Keratinocyte (primary cell): ENCODE data around the gene MYO1D. TPM values are rescaled to one million over a fixed set of nuclear protein-coding genes. Genes with fewer than 3 reads are reported as not detected.

Experiments used
- DNase-seq: peaks from one replicate; pipeline ENCODE4 v3.0.0-alpha.2; 2011; ENCODE audit warnings: low read depth, missing footprints, low spot score
- FAIRE-seq: peaks from 2 replicates; lab custom pipeline; 2011; peaks lifted over from hg19 to GRCh38; lab: Jason Lieb, UNC
- H2AFZ ChIP-seq: 2 replicates; pipeline ENCODE4 v1.6.0; 2012; ENCODE audit warnings: low read length, control low read depth, inconsistent platforms; ENCODE audit not compliant: control insufficient read depth
- H3K27ac ChIP-seq: 2 replicates; pipeline ENCODE4 v1.5.1; 2011; ENCODE audit warnings: low read length; ENCODE audit not compliant: control insufficient read depth, insufficient read depth
- H3K27me3 ChIP-seq: 3 replicates; pipeline ENCODE4 v1.6.0; 2011; ENCODE audit warnings: low read length; ENCODE audit not compliant: control insufficient read depth, insufficient read depth; ENCODE audit errors: extremely low read depth
- H3K36me3 ChIP-seq, 2 experiments: 2 replicates in 1 of 2; 3 replicates in 1 of 2; pipeline ENCODE4 v1.5.1; 2011; ENCODE audit warnings: low read length in 2 of 2, mild to moderate bottlenecking in 1 of 2; ENCODE audit not compliant: control insufficient read depth in 2 of 2, insufficient read depth in 2 of 2; ENCODE audit errors: extremely low read depth in 1 of 2
- H3K4me1 ChIP-seq: 3 replicates; pipeline ENCODE4 v1.5.1; 2011; ENCODE audit warnings: low read length; ENCODE audit not compliant: control insufficient read depth, insufficient read depth; ENCODE audit errors: extremely low read depth
- H3K4me2 ChIP-seq: 3 replicates; pipeline ENCODE4 v1.6.0; 2011; ENCODE audit warnings: low read depth, low read length; ENCODE audit not compliant: control insufficient read depth, insufficient read depth; ENCODE audit errors: extremely low read depth
- H3K4me3 ChIP-seq, 3 experiments: fragments of 200-600 bp in 1 of 3; sonication (generic) in 1 of 3; 2 replicates in 2 of 3; 3 replicates in 1 of 3; pipeline ENCODE4 v1.5.1; 2011 to 2016; ENCODE audit warnings: low read length in 3 of 3, mild to moderate bottlenecking in 3 of 3, control low read depth in 2 of 3, inconsistent platforms in 1 of 3, low read depth in 1 of 3, mixed read lengths in 1 of 3, mixed run types in 1 of 3, moderate library complexity in 1 of 3; ENCODE audit not compliant: control insufficient read depth in 2 of 3, insufficient read depth in 2 of 3; ENCODE audit errors: extremely low read depth in 1 of 3
- H3K79me2 ChIP-seq: 2 replicates; pipeline ENCODE4 v1.6.0; 2012; ENCODE audit warnings: low read length; ENCODE audit not compliant: control insufficient read depth, insufficient read depth
- H3K9ac ChIP-seq: 3 replicates; pipeline ENCODE4 v1.6.0; 2011; ENCODE audit warnings: low read length; ENCODE audit not compliant: control insufficient read depth, insufficient read depth; ENCODE audit errors: extremely low read depth
- H3K9me1 ChIP-seq: 3 replicates; pipeline ENCODE4 v1.6.0; 2011; ENCODE audit warnings: low read length; ENCODE audit not compliant: control insufficient read depth, insufficient read depth; ENCODE audit errors: extremely low read depth
- H3K9me3 ChIP-seq: 2 replicates; pipeline ENCODE4 v1.5.1; 2012; ENCODE audit warnings: low read depth, low read length; ENCODE audit not compliant: control insufficient read depth
- H4K20me1 ChIP-seq: 3 replicates; pipeline ENCODE4 v1.6.0; 2011; ENCODE audit warnings: low read length; ENCODE audit not compliant: control insufficient read depth, insufficient read depth; ENCODE audit errors: extremely low read depth
- CTCF ChIP-seq, 3 experiments: IDR thresholded peaks in 1 of 3; conservative IDR thresholded peaks in 1 of 3; optimal IDR thresholded peaks in 1 of 3; 2 replicates in 2 of 3; 3 replicates in 1 of 3; pipeline versions ENCODE3 to v1.5.1; 2011; ENCODE audit warnings: low read length in 3 of 3, mild to moderate bottlenecking in 3 of 3, moderate library complexity in 2 of 3, control low read depth in 1 of 3, inconsistent platforms in 1 of 3; ENCODE audit not compliant: insufficient read depth in 2 of 3; ENCODE audit errors: extremely low read depth in 1 of 3
- EZH2 ChIP-seq: IDR thresholded peaks from one replicate; pipeline ENCODE4 v1.6.1; 2012; ENCODE audit warnings: inconsistent platforms, mild to moderate bottlenecking, low read length, moderate library complexity
- dilution Hi-C: fragments of 300-500 bp; cut with MboI; formaldehyde crosslinking; loops from one replicate; pipeline ENCODE4 v1.7.0; 2020; ENCODE audit warnings: low sequenced_read_pairs; ENCODE audit not compliant: extremely low pct_ligation_motif_present
- polyA plus RNA-seq, 5 experiments: library from polyadenylated mRNA; depleted of rRNA in 3 of 5; stranded (reverse) in 3 of 5; stranded (forward) in 1 of 5; unstranded in 1 of 5; fragments of >200 nt; gene quantifications; 1 replicate in 1 of 5; 2 replicates in 3 of 5; 3 replicates in 1 of 5; pipeline versions ENCODE4 v1.2.1 to v1.2.3, GENCODE V29; 2011 to 2012; ENCODE audit warnings: missing spikeins in 2 of 5, low read depth in 1 of 5, low replicate concordance in 1 of 5

The MYO1D gene
- polyA plus RNA-seq, 1 donor (not counting 4 experiments of a cell fraction or from before 2014, with no cell fraction given), result 33.7 TPM

- H3K27me3 ChIP-seq, result no peaks in the 10 kb centered on the region
- H3K4me2 ChIP-seq, result no peak overlapping the region
- H4K20me1 ChIP-seq, result no peaks in the 10 kb centered on the region
- dilution Hi-C loops, result no loop called here
- H3K27ac ChIP-seq, result no peak overlapping the region
- H2AFZ ChIP-seq, result no peak overlapping the region
- no peak overlapping the region for H3K4me3 ChIP-seq
- no peaks in the 10 kb centered on the region for H3K9me3 ChIP-seq
- H3K9me1 ChIP-seq, result no peaks in the 10 kb centered on the region
- no peaks in the 10 kb centered on the region for H3K36me3 ChIP-seq
- no peak overlapping the region for H3K9ac ChIP-seq
- peaks cover 13% of the 10 kb centered on the region for H3K4me1 ChIP-seq
- no peak for FAIRE-seq
- DNase-seq, result no peak
- TF ChIP-seq CTCF (optimal IDR thresholded peaks at IDR 0.05 in 1 of 3, IDR thresholded peaks at IDR 0.05 in 1 of 3, conservative IDR thresholded peaks at IDR 0.05 in 1 of 3; ENCODE audit: extremely low read depth in 1 of 3, insufficient read depth in 2 of 3, low read length in 3 of 3) (no peak), EZH2 (no peak)
- no peaks in the 10 kb centered on the region for H3K79me2 ChIP-seq
These were observed 358.9 kb downstream of the MYO1D start for GRCh38 chr17:32517982-32518381.

- TF ChIP-seq EZH2 (no peak), CTCF (optimal IDR thresholded peaks at IDR 0.05 in 1 of 3, IDR thresholded peaks at IDR 0.05 in 1 of 3, conservative IDR thresholded peaks at IDR 0.05 in 1 of 3; ENCODE audit: extremely low read depth in 1 of 3, insufficient read depth in 2 of 3, low read length in 3 of 3) (no peak)
- peaks cover 13% of the 10 kb centered on the region for H3K4me1 ChIP-seq
- H3K9me3 ChIP-seq, result no peaks in the 10 kb centered on the region
- no peaks in the 10 kb centered on the region for H3K79me2 ChIP-seq
- H3K9me1 ChIP-seq, result no peaks in the 10 kb centered on the region
- no peak overlapping the region for H3K27ac ChIP-seq
- DNase-seq, result no peak
- FAIRE-seq, result no peak
- no peak overlapping the region for H2AFZ ChIP-seq
- no peaks in the 10 kb centered on the region for H3K36me3 ChIP-seq
- dilution Hi-C loops, result no loop called here
- H3K4me3 ChIP-seq, result no peak overlapping the region
- H4K20me1 ChIP-seq, result no peaks in the 10 kb centered on the region
- H3K27me3 ChIP-seq, result no peaks in the 10 kb centered on the region
- H3K9ac ChIP-seq, result no peak overlapping the region
- H3K4me2 ChIP-seq, result no peak overlapping the region
These were observed 359.8 kb downstream of the MYO1D start for GRCh38 chr17:32516940-32517701.
